Activated CD4-positive, alpha-beta T cell treated with anti-CD3 and anti-CD28 coated beads, Interleukin-2, amount 10 ng/mL, durations not matched to agents 7 days and 5 days (primary cell): Measurements from ENCODE around the gene FARP1. TPM values are rescaled to one million over a fixed set of nuclear protein-coding genes. Genes with fewer than 3 reads are reported as not detected.

Source experiments
- CTCF ChIA-PET: fragments of 350-600 bp; sonication (Branson Sonifier 250); formaldehyde crosslinking; loops from one replicate; lab custom pipeline; 2021; ENCODE audit warnings: antibody characterized with exemption; lab: Charles Lee
- POLR2A ChIA-PET: fragments of 350-600 bp; sonication (Branson Sonifier 250); formaldehyde crosslinking; loops from one replicate; lab custom pipeline; 2021; ENCODE audit warnings: antibody characterized with exemption; lab: Charles Lee
- DNase-seq: peaks from one replicate; pipeline ENCODE4 v3.0.0-alpha.2; 2020
- H3K27ac Mint-ChIP-seq: one replicate; pipeline ENCODE4 v1.8.0; 2021; ENCODE audit warnings: mild to moderate bottlenecking, moderate library complexity, mixed read lengths
- H3K27me3 Mint-ChIP-seq: one replicate; pipeline ENCODE4 v1.8.0; 2021; ENCODE audit warnings: mixed read lengths
- H3K36me3 Mint-ChIP-seq: one replicate; pipeline ENCODE4 v1.8.0; 2021; ENCODE audit warnings: low read depth, mixed read lengths
- H3K4me1 Mint-ChIP-seq: one replicate; pipeline ENCODE4 v1.8.0; 2021; ENCODE audit warnings: mixed read lengths
- H3K4me3 Mint-ChIP-seq: one replicate; pipeline ENCODE4 v1.8.0; 2021; ENCODE audit warnings: mild to moderate bottlenecking, moderate library complexity, mixed read lengths
- H3K9me3 Mint-ChIP-seq: one replicate; pipeline ENCODE4 v1.8.0; 2021; ENCODE audit warnings: mixed read lengths
- total RNA-seq, 2 experiments: library from RNA; stranded (reverse); gene quantifications; one replicate each; pipeline ENCODE4 v1.2.3, GENCODE V29; 2021

The FARP1 gene
- total RNA-seq, 2 experiments from 2014 or later, result 0.67 to 1.0 TPM

DNA sequence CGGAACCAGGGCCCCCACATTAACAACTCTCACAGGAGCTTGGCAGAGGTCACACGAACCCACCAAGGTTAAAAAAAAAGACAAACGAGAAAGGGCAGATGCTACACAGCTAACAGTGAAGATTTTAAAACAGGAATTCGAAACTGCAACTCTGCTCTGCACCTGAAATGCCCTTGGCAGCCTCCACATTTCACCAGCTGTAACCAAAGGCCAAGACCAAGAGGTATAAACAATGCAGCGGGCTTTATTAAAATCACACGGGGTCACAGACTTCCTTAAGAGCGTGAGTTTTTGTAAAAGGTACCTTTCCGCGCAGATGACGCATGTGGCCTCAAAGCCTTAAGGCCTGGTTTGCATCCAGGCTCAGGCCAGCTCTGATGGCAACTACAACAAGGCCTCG is 345.8 kb downstream of the FARP1 start:
- POLR2A ChIA-PET, result no interaction called here
- H3K4me3 Mint-ChIP-seq, result no peak overlapping the region
- CTCF ChIA-PET, result no interaction called here
- peaks cover 8% of the 10 kb centered on the region for H3K36me3 Mint-ChIP-seq
- H3K9me3 Mint-ChIP-seq, result no peaks in the 10 kb centered on the region
- no peak for DNase-seq
- H3K27me3 Mint-ChIP-seq, result no peaks in the 10 kb centered on the region
- peaks cover 78% of the 10 kb centered on the region for H3K4me1 Mint-ChIP-seq
- H3K27ac Mint-ChIP-seq, result no peak overlapping the region

DNA sequence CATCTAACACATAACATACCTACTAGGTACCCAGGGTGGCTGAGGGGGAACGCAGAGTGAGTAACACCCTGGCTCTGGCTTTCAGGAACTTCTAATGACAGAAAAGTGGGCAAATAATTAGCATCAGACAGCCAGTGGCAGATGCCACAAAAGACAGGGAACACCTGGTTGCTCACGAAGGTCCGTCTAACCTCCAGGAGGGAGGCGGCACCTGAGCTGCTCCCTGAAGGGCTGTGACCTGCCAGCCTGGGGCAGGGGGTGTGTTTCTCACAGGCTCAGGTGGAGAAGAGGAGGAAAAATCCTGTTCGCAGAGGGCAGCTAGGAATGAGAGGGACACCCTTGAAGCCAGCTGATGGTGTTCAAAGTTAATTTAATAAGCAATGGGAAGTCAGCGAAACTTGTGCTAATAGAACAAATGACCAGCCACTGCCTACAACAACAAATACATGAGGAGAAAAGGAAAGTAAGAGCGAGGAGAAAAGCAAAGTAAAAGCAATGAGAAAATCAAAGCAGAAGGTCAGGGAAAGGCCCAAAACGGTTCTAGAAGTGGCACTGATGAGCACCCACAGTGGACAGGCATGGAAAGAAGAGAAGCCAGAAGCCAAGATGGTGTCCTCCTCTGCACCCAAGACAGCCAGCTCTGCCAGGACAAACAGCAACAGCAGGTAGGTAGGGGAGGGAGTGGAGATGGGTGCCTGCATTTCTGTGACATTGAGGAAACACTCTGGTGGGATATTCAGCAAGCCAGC is 346.7 kb downstream of the FARP1 start:
- no peaks in the 10 kb centered on the region for H3K27me3 Mint-ChIP-seq
- ChIA-PET POLR2A (no interaction called here), CTCF (interaction anchor here (0.6 to 1.8 kb wide), 2 partner anchors 12 to 352 kb away, joined by 5 read pairs; no protein-coding TSS in a partner anchor)
- no peaks in the 10 kb centered on the region for H3K9me3 Mint-ChIP-seq
- peaks cover 72% of the 10 kb centered on the region for H3K4me1 Mint-ChIP-seq
- peaks cover 9% of the 10 kb centered on the region for H3K36me3 Mint-ChIP-seq
- no peak overlapping the region for H3K27ac Mint-ChIP-seq
- H3K4me3 Mint-ChIP-seq, result no peak overlapping the region
- DNase-seq, result no peak

DNA sequence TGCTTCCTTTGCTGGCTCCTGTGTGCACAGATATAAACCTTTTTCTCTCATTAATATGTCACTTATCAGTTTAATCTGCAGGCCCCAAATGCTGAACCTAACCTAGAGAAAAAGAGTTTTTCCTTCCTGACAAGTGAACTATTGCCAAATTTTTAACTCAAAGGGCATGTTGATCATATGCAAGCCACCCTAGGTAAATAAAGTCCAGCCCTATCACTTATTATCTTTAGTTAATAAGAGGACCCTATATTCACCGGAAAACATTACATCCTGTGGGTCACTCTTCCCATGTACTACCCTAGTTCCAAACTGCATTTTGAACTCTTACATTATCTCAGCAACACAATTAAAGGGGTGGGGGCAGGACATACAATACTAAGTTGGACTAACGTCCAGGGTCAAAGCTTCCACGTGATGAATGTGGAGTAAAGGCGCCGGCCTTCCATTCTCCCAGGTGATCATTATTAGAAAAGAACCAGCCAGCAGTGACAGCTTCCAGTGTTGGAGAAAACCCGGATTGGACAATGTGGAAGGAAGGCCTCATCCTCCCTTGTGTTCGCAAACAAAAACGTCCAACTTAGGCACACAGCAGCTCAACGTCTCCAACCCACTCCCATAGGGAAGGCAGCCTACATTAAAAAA is 347.4 kb downstream of the FARP1 start:
- POLR2A ChIA-PET, result no interaction called here
- H3K27me3 Mint-ChIP-seq, result no peaks in the 10 kb centered on the region
- peaks cover 66% of the 10 kb centered on the region for H3K4me1 Mint-ChIP-seq
- peaks cover 11% of the 10 kb centered on the region for H3K36me3 Mint-ChIP-seq
- CTCF ChIA-PET, result interaction anchor here (0.6 to 1.8 kb wide), 2 partner anchors 11 to 353 kb away, joined by 5 read pairs; no protein-coding TSS in a partner anchor
- DNase-seq, result no peak
- H3K27ac Mint-ChIP-seq, result no peak overlapping the region
- no peaks in the 10 kb centered on the region for H3K9me3 Mint-ChIP-seq
- H3K4me3 Mint-ChIP-seq, result no peak overlapping the region

DNA sequence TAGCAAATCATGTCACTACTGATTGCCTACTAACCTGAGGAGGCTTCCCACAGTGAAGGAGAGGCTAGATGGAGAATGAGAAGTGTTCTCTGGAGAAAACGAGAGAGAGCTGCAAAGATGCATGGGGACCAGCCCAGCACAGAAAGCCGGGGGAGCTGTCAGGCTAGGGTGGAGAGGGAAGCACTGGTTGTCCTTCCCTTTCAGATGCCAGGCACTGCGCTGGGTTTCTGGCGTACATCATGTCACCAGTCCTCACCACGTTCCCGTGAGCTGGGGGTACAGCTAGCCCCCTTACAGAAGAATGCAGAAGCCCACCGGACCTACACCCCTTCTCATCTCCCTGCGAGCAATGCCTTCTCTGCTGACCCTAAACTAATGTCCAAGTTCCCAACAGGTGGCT is 348.0 kb downstream of the FARP1 start:
- peaks cover 12% of the 10 kb centered on the region for H3K36me3 Mint-ChIP-seq

DNA sequence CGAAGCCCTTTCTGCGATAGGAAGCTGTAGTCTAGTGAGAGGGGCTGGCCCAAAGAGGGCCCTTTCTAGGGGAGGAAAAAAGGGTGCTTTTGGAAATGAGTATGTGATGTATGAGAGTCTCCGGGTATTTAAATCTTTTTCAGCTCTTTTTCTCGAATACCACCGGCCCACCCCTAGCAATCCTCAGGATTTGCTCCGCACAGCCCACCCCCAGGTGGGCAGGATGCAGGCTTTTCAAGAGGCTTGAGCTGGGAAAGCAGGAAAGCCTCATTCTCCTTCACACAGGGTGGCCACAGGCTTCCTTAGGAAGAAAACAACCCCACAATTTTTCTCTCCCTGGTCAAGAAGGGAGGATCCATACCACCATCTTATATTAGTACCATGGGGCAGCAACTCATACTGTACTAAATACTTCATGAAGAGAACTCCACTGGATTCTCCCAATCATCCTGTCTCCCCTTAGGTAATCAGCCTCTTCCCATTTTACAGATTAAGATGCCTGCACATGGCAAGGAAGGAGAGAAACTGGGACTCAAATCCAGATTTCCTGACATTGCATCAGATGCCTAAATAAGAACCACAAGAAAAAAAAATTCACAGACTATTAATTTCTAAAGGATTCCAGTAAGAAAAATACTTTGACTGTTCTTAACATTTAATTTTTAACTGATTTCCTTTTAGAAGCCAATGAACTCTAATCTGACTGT is 349.6 kb downstream of the FARP1 start:
- Mint-ChIP-seq H3K27me3 (no peaks in the 10 kb centered on the region), H3K4me3 (no peak overlapping the region), H3K36me3 (peaks cover 10% of the 10 kb centered on the region), H3K4me1 (peaks cover 63% of the 10 kb centered on the region), H3K27ac (no peak overlapping the region), H3K9me3 (no peaks in the 10 kb centered on the region)
- ChIA-PET CTCF (no interaction called here), POLR2A (no interaction called here)
- DNase-seq, result no peak

More for the DNA sequence above, 348.0 kb downstream of the FARP1 start:
- Mint-ChIP-seq H3K4me3 (no peak overlapping the region), H3K27ac (no peak overlapping the region), H3K9me3 (no peaks in the 10 kb centered on the region), H3K4me1 (peaks cover 63% of the 10 kb centered on the region), H3K27me3 (no peaks in the 10 kb centered on the region)
- ChIA-PET CTCF (interaction anchor here (0.7 to 1.8 kb wide), 2 partner anchors 11 to 13 kb away, joined by 4 to 5 read pairs; no protein-coding TSS in a partner anchor), POLR2A (no interaction called here)
- no peak for DNase-seq

DNA sequence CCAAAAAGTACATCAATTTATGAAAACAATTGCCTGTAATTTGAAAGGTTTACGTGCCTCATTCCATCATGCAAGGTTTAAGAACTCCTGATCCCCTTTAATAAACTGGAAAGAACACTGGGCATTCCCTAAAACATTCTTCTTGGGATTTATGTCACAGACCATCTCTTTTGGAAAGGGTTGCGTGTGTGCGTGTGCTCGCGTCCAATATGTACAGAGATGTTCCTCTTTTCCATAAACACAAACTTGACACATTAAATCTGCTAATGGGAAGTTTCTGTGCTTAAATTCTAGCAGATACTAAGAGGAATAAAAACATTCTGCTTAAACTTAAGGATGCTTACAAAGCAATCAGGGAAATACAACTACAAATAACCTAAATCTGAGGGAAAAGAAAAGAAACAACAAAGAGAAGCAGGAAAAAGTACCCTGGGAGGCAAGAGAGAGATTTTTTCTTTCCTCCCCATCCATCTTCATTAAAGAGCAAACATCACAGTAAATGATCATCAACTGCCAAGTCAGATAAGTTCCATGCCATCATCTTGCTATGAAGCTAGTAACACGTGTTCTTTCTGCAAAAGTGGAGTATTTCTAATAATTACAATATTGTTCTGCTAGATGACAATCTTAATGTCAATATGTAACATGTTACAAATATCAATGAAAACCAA is 350.3 kb downstream of the FARP1 start:
- no peak overlapping the region for H3K4me3 Mint-ChIP-seq
- DNase-seq, result no peak
- H3K27me3 Mint-ChIP-seq, result no peaks in the 10 kb centered on the region
- peaks cover 62% of the 10 kb centered on the region for H3K4me1 Mint-ChIP-seq
- peaks cover 13% of the 10 kb centered on the region for H3K36me3 Mint-ChIP-seq
- CTCF ChIA-PET, result interaction anchor here (1.2 to 1.6 kb wide), 2 partner anchors 11 to 16 kb away, joined by 3 to 5 read pairs; no protein-coding TSS in a partner anchor
- H3K27ac Mint-ChIP-seq, result no peak overlapping the region
- POLR2A ChIA-PET, result no interaction called here
- no peaks in the 10 kb centered on the region for H3K9me3 Mint-ChIP-seq

DNA sequence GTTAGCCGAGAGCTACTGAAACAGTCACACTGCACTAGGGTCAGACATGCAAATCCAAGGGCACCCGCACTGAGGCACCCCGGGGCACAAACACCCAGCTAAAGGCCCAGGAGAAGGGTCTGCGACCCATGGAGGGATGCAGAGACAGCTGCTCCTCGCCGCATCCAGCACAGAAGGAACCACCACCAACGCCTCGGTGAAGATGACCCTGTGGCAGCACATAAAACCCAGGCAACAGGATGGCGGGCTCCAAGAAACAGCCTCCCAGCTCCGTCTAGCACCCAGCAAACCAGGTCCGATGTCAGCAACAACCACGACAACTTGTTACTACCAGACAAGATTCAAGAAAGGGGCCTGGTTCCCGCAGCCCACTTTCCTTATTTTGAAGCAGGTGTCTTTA is 351.9 kb downstream of the FARP1 start:
- peaks cover 21% of the 10 kb centered on the region for H3K36me3 Mint-ChIP-seq
- ChIA-PET CTCF (interaction anchor here (0.6 to 1.6 kb wide), 6 partner anchors 10 to 339 kb away, joined by 3 to 4 read pairs (median 3); no protein-coding TSS in a partner anchor), POLR2A (no interaction called here)
- H3K9me3 Mint-ChIP-seq, result no peaks in the 10 kb centered on the region
- H3K27me3 Mint-ChIP-seq, result no peaks in the 10 kb centered on the region
- H3K4me1 Mint-ChIP-seq, result peaks cover 50% of the 10 kb centered on the region
- H3K4me3 Mint-ChIP-seq, result no peak overlapping the region
- DNase-seq, result no peak
- no peak overlapping the region for H3K27ac Mint-ChIP-seq

DNA sequence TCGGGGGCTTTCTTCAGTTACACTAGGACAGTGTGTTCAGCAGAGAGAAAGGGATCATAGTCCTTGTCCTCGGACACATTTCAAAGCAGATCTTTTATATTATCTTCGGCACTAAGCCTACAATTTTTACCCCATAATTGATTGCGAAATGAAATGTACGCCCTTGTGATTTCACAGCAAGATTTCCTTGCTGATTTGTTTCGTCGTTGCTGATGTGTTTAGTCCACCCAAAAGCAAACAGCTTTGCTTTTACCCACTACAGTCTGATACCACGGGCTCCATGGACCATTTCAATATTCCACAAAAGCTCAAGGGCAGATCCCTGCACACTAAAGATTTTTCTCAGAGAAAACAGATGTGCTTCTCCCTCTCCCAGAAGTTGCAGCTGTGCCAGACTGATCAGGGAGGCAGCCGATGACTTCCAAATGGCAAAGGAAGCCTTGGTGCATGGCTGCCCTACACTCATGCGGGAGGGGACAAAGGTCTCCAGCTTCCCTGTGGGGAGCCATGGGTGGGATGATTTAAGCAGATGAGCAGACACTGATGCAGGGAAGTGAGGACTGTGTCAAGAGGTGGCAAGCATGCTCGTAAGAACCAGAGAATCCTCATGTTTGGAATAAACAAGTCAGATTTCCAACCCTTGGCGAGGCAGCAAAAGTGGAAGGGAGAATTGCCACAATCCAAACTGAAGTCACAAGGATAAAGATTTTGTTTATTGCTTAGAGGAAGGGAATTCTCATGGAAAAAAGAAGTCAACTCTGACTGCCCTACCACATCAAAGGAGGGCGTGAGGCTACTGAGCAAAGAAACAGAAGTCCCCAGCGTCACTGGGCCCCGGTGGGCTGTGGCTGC is 353.0 kb downstream of the FARP1 start:
- no peak for DNase-seq
- H3K27me3 Mint-ChIP-seq, result no peaks in the 10 kb centered on the region
- no peaks in the 10 kb centered on the region for H3K9me3 Mint-ChIP-seq
- peaks cover 23% of the 10 kb centered on the region for H3K36me3 Mint-ChIP-seq
- peak overlapping the region; percentile 28 for H3K27ac Mint-ChIP-seq
- POLR2A ChIA-PET, result interaction anchor here (0.7 kb wide), 1 partner anchor 13 kb away, joined by 3 read pairs; no protein-coding TSS in a partner anchor
- CTCF ChIA-PET, result interaction anchor here (1.2 to 1.6 kb wide), 4 partner anchors 9 to 14 kb away, joined by 3 to 5 read pairs (median 4); no protein-coding TSS in a partner anchor
- H3K4me1 Mint-ChIP-seq, result peaks cover 48% of the 10 kb centered on the region
- H3K4me3 Mint-ChIP-seq, result no peak overlapping the region

DNA sequence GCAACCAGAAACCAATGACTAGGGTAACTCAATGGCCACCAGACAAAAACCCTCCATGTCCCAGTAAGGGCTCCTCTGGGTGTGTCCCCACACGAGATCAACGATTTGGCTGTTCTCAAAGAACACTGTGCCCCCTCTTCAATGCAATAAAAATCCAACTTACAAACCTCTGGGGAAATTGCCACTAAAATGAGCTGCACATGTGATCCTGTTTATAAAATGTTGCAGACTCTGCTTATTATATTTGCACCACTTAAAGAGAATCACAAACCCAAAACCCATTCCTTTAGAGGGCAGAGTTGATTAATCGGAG is 353.5 kb downstream of the FARP1 start:
- Mint-ChIP-seq H3K4me1 (peaks cover 44% of the 10 kb centered on the region), H3K4me3 (no peak overlapping the region), H3K27me3 (no peaks in the 10 kb centered on the region), H3K9me3 (no peaks in the 10 kb centered on the region), H3K36me3 (peaks cover 19% of the 10 kb centered on the region), H3K27ac (peak overlapping the region; percentile 28)
- ChIA-PET CTCF (interaction anchor here (1.0 to 1.6 kb wide), 4 partner anchors 8 to 12 kb away, joined by 3 to 5 read pairs (median 4); no protein-coding TSS in a partner anchor), POLR2A (no interaction called here)
- no peak for DNase-seq

DNA sequence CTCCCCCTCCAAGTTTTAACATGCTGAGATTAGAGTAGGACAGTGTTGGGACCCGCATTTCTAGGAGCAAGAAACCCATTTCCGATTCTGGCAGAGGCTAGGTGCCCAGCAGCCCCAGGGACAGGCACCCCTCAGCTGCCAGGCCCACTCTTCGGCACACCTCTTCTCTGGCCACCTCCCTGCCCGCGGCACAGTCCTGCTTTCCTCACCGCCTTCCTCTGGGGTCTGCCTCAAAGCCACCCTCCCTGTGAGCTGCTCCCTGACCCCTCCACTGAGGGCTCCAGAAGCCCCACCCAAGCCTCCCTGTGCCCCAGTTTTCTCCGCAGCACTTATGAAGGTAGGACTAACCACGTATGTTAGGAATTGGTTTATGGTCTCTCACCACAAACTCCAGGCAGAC is 354.1 kb downstream of the FARP1 start:
- H3K36me3 Mint-ChIP-seq, result peaks cover 19% of the 10 kb centered on the region
- H3K27me3 Mint-ChIP-seq, result no peaks in the 10 kb centered on the region
- no peak overlapping the region for H3K4me3 Mint-ChIP-seq
- POLR2A ChIA-PET, result no interaction called here
- H3K4me1 Mint-ChIP-seq, result peaks cover 44% of the 10 kb centered on the region
- CTCF ChIA-PET, result interaction anchor here (1.0 to 1.4 kb wide), 3 partner anchors 9 to 25 kb away, joined by 3 read pairs; no protein-coding TSS in a partner anchor
- no peak overlapping the region for H3K27ac Mint-ChIP-seq
- no peak for DNase-seq
- no peaks in the 10 kb centered on the region for H3K9me3 Mint-ChIP-seq

DNA sequence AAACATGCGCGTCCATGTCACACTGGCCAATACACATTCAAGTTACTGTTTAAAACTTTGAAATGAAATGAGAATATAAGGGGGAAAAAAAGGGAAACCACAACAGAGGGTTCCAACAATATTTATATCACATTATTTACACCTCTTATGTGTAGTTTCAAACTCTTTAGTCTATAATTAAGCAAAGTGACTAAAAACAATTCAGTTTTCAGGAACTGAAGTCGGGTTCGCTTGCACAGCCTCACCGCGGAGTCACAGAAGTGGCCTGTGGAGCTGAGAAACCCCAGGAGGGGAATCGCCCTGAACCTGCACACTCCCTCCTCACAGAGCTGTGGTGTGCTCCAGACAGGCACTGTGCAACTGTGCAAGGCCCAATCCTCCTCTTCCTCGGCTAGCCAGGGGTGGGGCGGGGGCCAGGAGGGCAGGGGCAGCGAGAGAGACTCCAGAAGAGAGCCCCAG is 358.1 kb downstream of the FARP1 start:
- no peak overlapping the region for H3K4me3 Mint-ChIP-seq
- peaks cover 66% of the 10 kb centered on the region for H3K4me1 Mint-ChIP-seq
- H3K36me3 Mint-ChIP-seq, result peaks cover 42% of the 10 kb centered on the region
- no peak overlapping the region for H3K27ac Mint-ChIP-seq
- DNase-seq, result no peak
- POLR2A ChIA-PET, result no interaction called here
- CTCF ChIA-PET, result interaction anchor here (1.1 to 1.2 kb wide), 2 partner anchors 11 to 17 kb away, joined by 3 to 5 read pairs; no protein-coding TSS in a partner anchor
- no peaks in the 10 kb centered on the region for H3K27me3 Mint-ChIP-seq
- H3K9me3 Mint-ChIP-seq, result no peaks in the 10 kb centered on the region
